ENCODE results near the gene CCDC85C. TPM values are rescaled to one million over a fixed set of nuclear protein-coding genes. Genes with fewer than 3 reads are reported as not detected.

The CCDC85C gene
- total RNA-seq, 5 donors from 2014 or later (not counting 1 experiment from before 2014, with no cell fraction given): 6.6 to 12.0 (median 9.1) TPM

DNA sequence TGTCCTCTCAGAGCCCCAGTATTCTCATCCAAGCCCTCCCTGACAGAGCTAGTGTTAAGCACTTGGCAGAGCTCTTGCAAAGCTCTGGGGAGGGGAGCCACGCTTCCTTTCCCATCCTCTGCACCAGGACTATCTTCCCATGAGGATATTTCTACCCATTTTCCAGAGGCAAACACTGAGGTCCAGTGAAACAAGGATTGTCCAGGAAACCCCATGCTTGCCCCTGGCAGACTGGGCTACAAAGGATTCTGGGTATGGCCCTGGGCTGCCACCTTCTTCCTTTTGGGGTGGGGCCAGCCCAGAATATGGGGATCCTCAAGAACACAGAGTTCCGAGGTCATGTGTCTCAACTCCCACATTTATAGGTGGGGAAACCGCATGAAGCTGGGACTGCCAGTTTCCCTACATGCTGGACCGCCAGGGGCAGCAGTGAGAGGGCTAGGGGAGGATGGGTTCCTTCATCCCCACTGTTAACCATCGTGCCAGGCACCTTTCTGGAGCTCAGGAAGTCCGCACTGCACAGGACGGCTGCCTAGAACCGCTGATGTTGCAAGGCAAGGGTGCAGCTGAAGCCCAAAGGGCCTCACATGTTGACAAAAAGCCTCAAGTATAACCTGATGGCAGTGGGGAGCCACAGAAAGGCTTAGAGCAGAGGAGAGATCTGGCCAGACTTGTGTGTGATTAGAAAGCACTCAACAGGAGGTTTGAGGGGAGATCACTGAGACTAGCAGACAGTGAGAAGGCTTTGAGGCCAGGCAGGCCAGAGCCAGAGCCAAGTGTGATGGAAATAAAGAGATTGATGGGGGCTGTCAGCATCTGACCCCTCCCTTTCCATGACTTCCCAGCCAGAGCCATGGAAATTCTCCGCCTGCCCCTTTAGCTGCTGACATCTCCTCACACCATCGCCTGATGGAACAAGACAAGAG, 5.5 kb upstream of the CCDC85C start:
- Mint-ChIP-seq H3K27me3 (no peaks in the 10 kb centered on the region), H3K4me1 (peaks cover 9 to 15% (median 12%) of the 10 kb centered on the region in 3 donors), H3K4me3 (no peak overlapping the region), H3K9me3 (no peaks in the 10 kb centered on the region), H3K27ac (no peak overlapping the region), H3K36me3 (no peaks in the 10 kb centered on the region)
- POLR2A ChIA-PET: interaction anchor here (0.6 kb wide), 2 partner anchors 8 to 182 kb away, joined by 3 read pairs; no protein-coding TSS in a partner anchor
- Histone ChIP-seq H3K27me3 (replicated peaks in 1 of 2; ENCODE audit: control insufficient read depth in 2 of 2, extremely low read depth in 1 of 2, insufficient read depth in 2 of 2, low read length in 1 of 2) (no peaks in the 10 kb centered on the region), H3K9me3 (no peaks in the 10 kb centered on the region), H3K4me3 (ENCODE audit: control insufficient read depth in 1 of 2, extremely low read depth in 1 of 2, low read length in 1 of 2) (no peak overlapping the region), H3K36me3 (ENCODE audit: control insufficient read depth in 2 of 2, extremely low read depth in 1 of 2, insufficient read depth in 1 of 2, low read length in 1 of 2) (no peaks in the 10 kb centered on the region), H3K4me1 (ENCODE audit: control insufficient read depth in 1 of 2, extremely low read depth in 1 of 2, insufficient read depth in 2 of 2, low read length in 2 of 2) (peaks cover 2 to 15% of the 10 kb centered on the region in 2 experiments), H3K27ac (ENCODE audit: low read length) (no peak overlapping the region)
- DNase-seq: peak in 6 of 35 experiments; percentile 19 to 38 (median 28)
- CTCF ChIA-PET: no interaction called here
- no peak for ATAC-seq (replicated peaks in 1 of 4)
- WGBS (ENCODE audit: insufficient coverage): 54% methylated on average over 4 of the region's 10 CpGs

DNA sequence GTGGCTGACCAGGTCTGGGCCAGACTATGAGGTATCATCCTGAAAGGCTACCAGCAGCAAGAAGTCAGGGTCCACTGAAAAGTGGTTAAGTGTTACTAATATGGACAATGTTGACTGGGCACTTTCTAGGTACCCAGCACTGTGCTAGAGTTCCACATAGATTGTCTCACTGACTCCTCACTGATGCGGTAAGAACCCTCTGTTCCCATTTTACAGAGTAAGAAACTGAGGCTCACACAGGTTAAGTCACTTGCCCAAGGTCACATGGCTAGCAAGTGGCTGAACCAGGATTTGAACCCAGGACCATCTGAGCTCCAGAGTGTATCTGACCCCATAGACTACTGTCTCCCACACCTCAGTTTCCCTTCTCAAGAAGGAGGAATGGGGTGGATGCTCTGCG, 4.6 kb upstream of the CCDC85C start:
- H3K36me3 ChIP-seq (ENCODE audit: control insufficient read depth in 2 of 2, extremely low read depth in 1 of 2, insufficient read depth in 1 of 2, low read length in 1 of 2): no peaks in the 10 kb centered on the region
- DNase-seq: no peak
- no peaks in the 10 kb centered on the region for H3K36me3 Mint-ChIP-seq
- ATAC-seq (replicated peaks in 1 of 4): no peak
- peaks cover 2 to 15% of the 10 kb centered on the region in 2 experiments for H3K4me1 ChIP-seq (ENCODE audit: control insufficient read depth in 1 of 2, extremely low read depth in 1 of 2, insufficient read depth in 2 of 2, low read length in 2 of 2)
- no peaks in the 10 kb centered on the region for H3K27me3 Mint-ChIP-seq
- WGBS (ENCODE audit: insufficient coverage): 100% methylated on average over 1 of the region's 2 CpGs
- H3K9me3 Mint-ChIP-seq: no peaks in the 10 kb centered on the region
- no peaks in the 10 kb centered on the region for H3K9me3 ChIP-seq
- H3K27me3 ChIP-seq (replicated peaks in 1 of 2; ENCODE audit: control insufficient read depth in 2 of 2, extremely low read depth in 1 of 2, insufficient read depth in 2 of 2, low read length in 1 of 2): no peaks in the 10 kb centered on the region
- H3K27ac Mint-ChIP-seq: no peak overlapping the region
- POLR2A ChIA-PET: no interaction called here
- CTCF ChIA-PET: no interaction called here
- no peak overlapping the region for H3K4me3 ChIP-seq (ENCODE audit: control insufficient read depth in 1 of 2, extremely low read depth in 1 of 2, low read length in 1 of 2)
- H3K4me3 Mint-ChIP-seq: no peak overlapping the region
- no peak overlapping the region for H3K27ac ChIP-seq (ENCODE audit: low read length)
- peaks cover 9 to 15% (median 12%) of the 10 kb centered on the region in 3 donors for H3K4me1 Mint-ChIP-seq

DNA sequence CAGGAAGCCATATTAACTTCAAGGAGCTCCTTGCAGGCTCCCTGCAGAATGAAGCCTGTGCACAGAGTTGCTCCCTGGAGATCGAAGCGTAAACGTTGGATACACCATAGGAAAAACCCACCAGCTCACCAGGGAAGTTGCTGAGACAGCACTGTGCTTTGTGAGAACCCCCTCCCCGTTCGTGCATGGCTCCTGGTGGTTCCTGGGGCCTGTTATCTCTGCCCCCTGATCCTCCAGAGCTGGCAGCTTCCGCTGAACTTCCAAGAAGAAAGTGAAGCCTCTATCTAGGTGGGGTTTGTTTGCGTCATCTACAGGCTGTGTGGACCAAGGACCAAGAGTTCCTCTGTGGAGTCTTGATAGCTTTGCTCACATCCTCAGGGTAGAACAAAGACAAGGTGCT, 2.4 kb upstream of the CCDC85C start:
- H3K9me3 Mint-ChIP-seq: no peaks in the 10 kb centered on the region
- H3K27me3 Mint-ChIP-seq: no peaks in the 10 kb centered on the region
- peaks cover 22 to 30% (median 29%) of the 10 kb centered on the region in 3 donors for H3K4me1 Mint-ChIP-seq
- CTCF ChIA-PET: no interaction called here
- DNase-seq (no peak), ATAC-seq (replicated peaks in 1 of 4) (no peak)
- H3K4me3 Mint-ChIP-seq: peak overlapping the region in 2 of 3 donors; percentile 17
- POLR2A ChIA-PET: no interaction called here
- WGBS (ENCODE audit: insufficient coverage): 68% methylated on average over 4 of the region's 7 CpGs
- no peak overlapping the region for H3K27ac Mint-ChIP-seq
- Histone ChIP-seq H3K4me1 (ENCODE audit: control insufficient read depth in 1 of 2, extremely low read depth in 1 of 2, insufficient read depth in 2 of 2, low read length in 2 of 2) (peaks cover 2 to 31% of the 10 kb centered on the region in 2 experiments), H3K9me3 (no peaks in the 10 kb centered on the region), H3K27me3 (replicated peaks in 1 of 2; ENCODE audit: control insufficient read depth in 2 of 2, extremely low read depth in 1 of 2, insufficient read depth in 2 of 2, low read length in 1 of 2) (peaks cover 0 to 2% of the 10 kb centered on the region in 2 experiments), H3K4me3 (ENCODE audit: control insufficient read depth in 1 of 2, extremely low read depth in 1 of 2, low read length in 1 of 2) (no peak overlapping the region), H3K36me3 (ENCODE audit: control insufficient read depth in 2 of 2, extremely low read depth in 1 of 2, insufficient read depth in 1 of 2, low read length in 1 of 2) (no peaks in the 10 kb centered on the region), H3K27ac (ENCODE audit: low read length) (no peak overlapping the region)
- H3K36me3 Mint-ChIP-seq: no peaks in the 10 kb centered on the region

DNA sequence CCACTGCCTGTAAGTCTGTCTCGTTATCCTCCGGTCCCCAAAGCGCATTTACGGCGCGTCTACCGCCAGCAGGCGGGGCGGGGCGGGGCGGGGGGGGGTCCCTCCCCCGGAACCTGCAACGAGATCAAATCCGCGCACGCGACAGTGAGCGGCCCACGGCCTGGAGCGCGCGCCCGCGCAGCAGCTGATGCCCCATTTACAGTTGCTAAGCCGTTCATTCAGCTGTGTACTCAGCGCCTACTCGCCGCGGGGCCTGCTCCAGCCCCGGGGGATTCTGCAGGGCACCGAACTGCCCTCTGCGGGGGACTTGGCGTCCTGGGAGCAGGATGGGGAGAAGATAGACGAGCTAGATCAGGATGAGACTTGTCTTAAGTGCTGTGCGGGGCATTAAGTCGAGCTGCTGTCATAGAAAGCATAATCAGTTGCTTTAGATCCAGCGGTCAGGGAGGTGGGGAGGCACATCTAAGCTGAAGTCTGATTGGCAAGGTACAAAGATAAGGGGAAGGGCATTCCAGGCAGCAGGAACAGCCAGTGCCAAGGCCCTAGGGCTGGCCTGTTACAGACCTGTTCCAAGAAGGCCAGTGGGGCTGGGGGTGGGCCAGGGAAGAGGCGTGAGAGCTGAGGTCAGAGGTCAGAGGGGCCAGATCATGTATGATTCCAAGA, 1.4 kb upstream of the CCDC85C start:
- H3K9me3 ChIP-seq: no peaks in the 10 kb centered on the region
- DNase-seq: peak; percentile 51 to 89 (median 78)
- H3K9me3 Mint-ChIP-seq: no peaks in the 10 kb centered on the region
- H3K4me3 ChIP-seq (ENCODE audit: control insufficient read depth in 1 of 2, extremely low read depth in 1 of 2, low read length in 1 of 2): peak overlapping the region; percentile 79 to 88
- H3K4me3 Mint-ChIP-seq: peak overlapping the region; percentile 82 to 90 (median 86)
- no peaks in the 10 kb centered on the region for H3K36me3 Mint-ChIP-seq
- H3K4me1 Mint-ChIP-seq: peaks cover 30 to 38% (median 37%) of the 10 kb centered on the region in 3 donors
- ATAC-seq (replicated peaks in 1 of 4): peak; percentile 20 to 26 (median 22)
- H3K4me1 ChIP-seq (ENCODE audit: control insufficient read depth in 1 of 2, extremely low read depth in 1 of 2, insufficient read depth in 2 of 2, low read length in 2 of 2): peaks cover 2 to 32% of the 10 kb centered on the region in 2 experiments
- no peaks in the 10 kb centered on the region for H3K27me3 Mint-ChIP-seq
- WGBS (ENCODE audit: insufficient coverage): 5% methylated on average over 38 of the region's 38 CpGs
- H3K27ac Mint-ChIP-seq: peak overlapping the region; percentile 91 to 97
- ChIA-PET CTCF (interaction anchor here in 1 of 2 donors (0.6 to 1.7 kb wide), 3 partner anchors 11 to 667 kb away, joined by 3 read pairs; partner anchors contain the start of genes CCNK and SETD3), POLR2A (interaction anchor here in 1 of 2 donors (0.6 to 1.1 kb wide), 2 partner anchors 123 to 125 kb away, joined by 3 read pairs; partner anchors contain the start of gene SETD3)
- peaks cover 0 to 2% of the 10 kb centered on the region in 2 experiments for H3K27me3 ChIP-seq (replicated peaks in 1 of 2; ENCODE audit: control insufficient read depth in 2 of 2, extremely low read depth in 1 of 2, insufficient read depth in 2 of 2, low read length in 1 of 2)
- H3K36me3 ChIP-seq (ENCODE audit: control insufficient read depth in 2 of 2, extremely low read depth in 1 of 2, insufficient read depth in 1 of 2, low read length in 1 of 2): no peaks in the 10 kb centered on the region
- H3K27ac ChIP-seq (ENCODE audit: low read length): peak overlapping the region; percentile 81

DNA sequence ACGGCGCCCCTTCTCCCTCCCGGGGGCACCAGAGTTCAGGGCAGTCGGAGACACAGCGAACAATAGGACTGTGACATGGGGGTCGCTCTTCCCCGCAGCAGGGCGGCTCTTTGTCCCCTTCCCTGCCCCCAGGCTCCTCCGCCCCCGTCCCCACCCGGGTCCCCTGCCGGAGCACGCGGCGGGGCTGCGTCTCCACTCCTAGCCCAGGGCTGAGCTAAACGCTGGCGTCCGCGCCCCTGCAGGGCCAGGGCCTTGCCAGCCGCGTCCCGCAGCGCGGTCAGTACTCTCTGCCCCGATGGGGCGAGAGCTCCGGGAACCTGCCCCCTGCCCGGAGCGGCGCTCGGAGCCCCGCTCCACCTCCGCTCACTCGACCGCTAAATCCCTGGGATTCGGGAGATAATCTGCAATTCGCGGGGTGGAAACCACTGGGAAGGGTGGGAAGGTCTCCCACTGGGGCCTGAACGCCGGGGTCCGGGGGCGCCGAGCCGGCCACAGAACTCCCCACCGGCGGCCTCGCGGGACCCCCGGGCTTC, 825 bp upstream of the CCDC85C start:
- Mint-ChIP-seq H3K27me3 (no peaks in the 10 kb centered on the region), H3K9me3 (no peaks in the 10 kb centered on the region), H3K4me3 (peak overlapping the region; percentile 82 to 90 (median 86)), H3K27ac (peak overlapping the region; percentile 91 to 97), H3K4me1 (peaks cover 36 to 43% (median 41%) of the 10 kb centered on the region in 3 donors), H3K36me3 (no peaks in the 10 kb centered on the region)
- H3K4me1 ChIP-seq (ENCODE audit: control insufficient read depth in 1 of 2, extremely low read depth in 1 of 2, insufficient read depth in 2 of 2, low read length in 2 of 2): peaks cover 2 to 32% of the 10 kb centered on the region in 2 experiments
- peak overlapping the region; percentile 79 to 88 for H3K4me3 ChIP-seq (ENCODE audit: control insufficient read depth in 1 of 2, extremely low read depth in 1 of 2, low read length in 1 of 2)
- H3K27ac ChIP-seq (ENCODE audit: low read length): peak overlapping the region; percentile 81
- ATAC-seq (replicated peaks in 1 of 4) (peak; percentile 21 to 36 (median 33)), DNase-seq (peak in 17 of 35 experiments; percentile 12 to 49 (median 27))
- H3K27me3 ChIP-seq (replicated peaks in 1 of 2; ENCODE audit: control insufficient read depth in 2 of 2, extremely low read depth in 1 of 2, insufficient read depth in 2 of 2, low read length in 1 of 2): peaks cover 0 to 2% of the 10 kb centered on the region in 2 experiments
- ChIA-PET POLR2A (interaction anchor here (0.6 to 1.1 kb wide), 2 partner anchors 124 to 554 kb away, joined by 3 read pairs; partner anchors contain the start of gene SETD3 (in 1 of the 2)), CTCF (interaction anchor here in 1 of 2 donors (0.6 to 1.7 kb wide), 2 partner anchors 124 to 668 kb away, joined by 3 read pairs; partner anchors contain the start of genes CCNK and SETD3)
- under 1% methylated on average over 41 of the region's 50 CpGs for WGBS (ENCODE audit: insufficient coverage)
- no peaks in the 10 kb centered on the region for H3K9me3 ChIP-seq
- H3K36me3 ChIP-seq (ENCODE audit: control insufficient read depth in 2 of 2, extremely low read depth in 1 of 2, insufficient read depth in 1 of 2, low read length in 1 of 2): no peaks in the 10 kb centered on the region
